IMR-90 (cell line): ENCODE data around the gene EPS15. TPM values are rescaled to one million over a fixed set of nuclear protein-coding genes. Genes with fewer than 3 reads are reported as not detected.

ENCODE experiments used
- ATAC-seq: fragments of 200-7000 bp; cut with Tn5 transposase; 2 replicates; pipeline ENCODE4 v1.9.1; 2020; ENCODE audit warnings: low read depth, mild to moderate bottlenecking, moderate library complexity
- BruUV-seq: library from RNA; stranded (reverse); fragments of 400-500 nt; replicated peaks from 2 replicates; lab custom pipeline; 2021; lab: Mats Ljungman, UMichigan
- CTCF ChIA-PET: fragments of 300-600 bp; formaldehyde crosslinking; extraction: SDS; loops from one replicate; lab custom pipeline; 2021; ENCODE audit warnings: antibody characterized with exemption; lab: Yijun Ruan, JAX
- POLR2A ChIA-PET: fragments of 300-600 bp; sonication (Branson Sonifier 250); formaldehyde crosslinking; loops from one replicate; lab custom pipeline; 2022; ENCODE audit warnings: antibody characterized with exemption; ENCODE audit not compliant: unreplicated experiment; lab: Charles Lee
- DNase-seq: peaks from one replicate; pipeline ENCODE4 v3.0.0; 2013
- H2AFZ ChIP-seq: replicated peaks from 2 replicates; pipeline ENCODE3; 2013; ENCODE audit warnings: low read length, mild to moderate bottlenecking; ENCODE audit not compliant: poor library complexity
- H2AK5ac ChIP-seq: 2 replicates; pipeline ENCODE4 v1.6.1; 2013; ENCODE audit warnings: low read depth, low read length, inconsistent platforms
- H2AK9ac ChIP-seq: replicated peaks from 2 replicates; pipeline ENCODE3; 2013; ENCODE audit warnings: mild to moderate bottlenecking, low read depth, low read length, moderate library complexity; ENCODE audit not compliant: poor library complexity
- H2BK120ac ChIP-seq: 2 replicates; pipeline ENCODE4 v1.6.1; 2013; ENCODE audit warnings: low read depth, low read length, inconsistent platforms
- H2BK15ac ChIP-seq: 3 replicates; pipeline ENCODE4 v1.6.1; 2013; ENCODE audit warnings: low read depth, low read length, inconsistent platforms
- H2BK20ac ChIP-seq: 2 replicates; pipeline ENCODE4 v1.6.1; 2013; ENCODE audit warnings: low read depth, mild to moderate bottlenecking, inconsistent platforms, low read length, moderate library complexity
- H2BK5ac ChIP-seq: 2 replicates; pipeline ENCODE4 v1.6.1; 2013; ENCODE audit warnings: mild to moderate bottlenecking, low read depth, low read length, inconsistent platforms; ENCODE audit not compliant: poor library complexity, severe bottlenecking
- H3K14ac ChIP-seq: replicated peaks from 2 replicates; pipeline ENCODE4 v1.6.1; 2013; ENCODE audit warnings: low read depth, low read length, inconsistent platforms
- H3K18ac ChIP-seq: 2 replicates; pipeline ENCODE4 v1.6.1; 2013; ENCODE audit warnings: low read depth, low read length, control low read depth
- H3K23ac ChIP-seq: 2 replicates; pipeline ENCODE4 v1.6.1; 2013; ENCODE audit warnings: low read depth, low read length, inconsistent platforms
- H3K27ac ChIP-seq: 2 replicates; pipeline ENCODE4 v1.5.1; 2013; ENCODE audit warnings: mild to moderate bottlenecking, control low read depth, low read length; ENCODE audit not compliant: insufficient read depth
- H3K27me3 ChIP-seq: 2 replicates; pipeline ENCODE4 v1.6.1; 2013; ENCODE audit warnings: low read length; ENCODE audit not compliant: control insufficient read depth, insufficient read depth
- H3K36me3 ChIP-seq: 2 replicates; pipeline ENCODE4 v1.6.1; 2013; ENCODE audit warnings: low read length, mixed read lengths; ENCODE audit not compliant: control insufficient read depth, insufficient read depth
- H3K4ac ChIP-seq: 2 replicates; pipeline ENCODE4 v1.6.1; 2013; ENCODE audit warnings: low read depth, low read length, inconsistent platforms
- H3K4me1 ChIP-seq: 2 replicates; pipeline ENCODE4 v1.6.1; 2013; ENCODE audit warnings: low read length, mixed read lengths; ENCODE audit not compliant: control insufficient read depth, insufficient read depth
- H3K4me2 ChIP-seq: 2 replicates; pipeline ENCODE4 v1.6.1; 2013; ENCODE audit warnings: low read depth, mild to moderate bottlenecking, control low read depth, low read length, moderate library complexity
- H3K4me3 ChIP-seq: 2 replicates; pipeline ENCODE4 v1.5.1; 2013; ENCODE audit warnings: low read depth, mild to moderate bottlenecking, control low read depth, low read length, moderate library complexity; ENCODE audit not compliant: insufficient read depth
- H3K56ac ChIP-seq: 2 replicates; pipeline ENCODE4 v1.6.1; 2013; ENCODE audit warnings: low read length, inconsistent platforms; ENCODE audit not compliant: insufficient read depth; ENCODE audit errors: extremely low read depth
- H3K79me1 ChIP-seq, 2 experiments: 2 replicates each; pipeline ENCODE4 v1.6.1; 2013; ENCODE audit warnings: low read length in 2 of 2, inconsistent platforms in 1 of 2, low read depth in 1 of 2
- H3K9ac ChIP-seq: 2 replicates; pipeline ENCODE4 v1.6.1; 2013; ENCODE audit warnings: low read depth, low read length, control low read depth
- H3K9me1 ChIP-seq: 2 replicates; pipeline ENCODE4 v1.6.1; 2013; ENCODE audit warnings: low read length, inconsistent platforms; ENCODE audit not compliant: insufficient read depth
- H3K9me3 ChIP-seq: 2 replicates; pipeline ENCODE4 v1.6.1; 2013; ENCODE audit warnings: low read length; ENCODE audit not compliant: control insufficient read depth, insufficient read depth
- H4K20me1 ChIP-seq: 2 replicates; pipeline ENCODE4 v1.6.1; 2013; ENCODE audit warnings: low read length, inconsistent platforms; ENCODE audit not compliant: insufficient read depth
- H4K5ac ChIP-seq: 2 replicates; pipeline ENCODE4 v1.6.1; 2013; ENCODE audit warnings: mild to moderate bottlenecking, low read depth, low read length, control low read depth
- H4K8ac ChIP-seq, 2 experiments: 2 replicates each; pipeline ENCODE4 v1.6.1; 2013; ENCODE audit warnings: low read depth in 2 of 2, low read length in 2 of 2, control low read depth in 1 of 2, inconsistent platforms in 1 of 2
- H4K91ac ChIP-seq: 2 replicates; pipeline ENCODE4 v1.6.1; 2013; ENCODE audit warnings: low read depth, low read length, inconsistent platforms; ENCODE audit not compliant: insufficient read depth
- BHLHE40 ChIP-seq: fragments of 150-350 bp; IDR thresholded peaks from 2 replicates; pipeline ENCODE4 v1.6.1; 2016; ENCODE audit warnings: mild to moderate bottlenecking, low read depth, low read length
- CEBPB ChIP-seq: IDR thresholded peaks from 2 replicates; pipeline ENCODE4 v1.6.1; 2012; ENCODE audit warnings: low read depth, low read length, improper control_type of control experiment
- CHD1 ChIP-seq: IDR thresholded peaks from 2 replicates; pipeline ENCODE4 v1.6.1; 2012; ENCODE audit warnings: low read depth, low read length, improper control_type of control experiment
- CTCF ChIP-seq: conservative IDR thresholded peaks from 2 replicates; pipeline ENCODE4 v1.5.1; 2012; ENCODE audit warnings: mild to moderate bottlenecking, low read depth, low read length, improper control_type of control experiment
- FOS ChIP-seq: fragments of 150-350 bp; IDR thresholded peaks from 2 replicates; pipeline ENCODE4 v1.6.1; 2016; ENCODE audit warnings: low read depth, low read length
- NFE2L2 ChIP-seq: fragments of 150-350 bp; IDR thresholded peaks from 2 replicates; pipeline ENCODE4 v1.6.1; 2016; ENCODE audit warnings: low read depth, mild to moderate bottlenecking, low read length
- POLR2A ChIP-seq: IDR thresholded peaks from 2 replicates; pipeline ENCODE4 v1.6.1; 2012; ENCODE audit warnings: mild to moderate bottlenecking, low read depth, low read length
- RAD21 ChIP-seq: IDR thresholded peaks from 2 replicates; pipeline ENCODE4 v1.6.1; 2012; ENCODE audit warnings: low read length, improper control_type of control experiment
- RCOR1 ChIP-seq: IDR thresholded peaks from 2 replicates; pipeline ENCODE4 v1.6.1; 2012; ENCODE audit warnings: mild to moderate bottlenecking, low read length, improper control_type of control experiment; ENCODE audit not compliant: insufficient replicate concordance
- SMC3 ChIP-seq: fragments of 150-350 bp; IDR thresholded peaks from 2 replicates; pipeline ENCODE4 v1.6.1; 2016; ENCODE audit warnings: low read depth, mild to moderate bottlenecking, antibody characterized with exemption, low read length, moderate library complexity
- USF2 ChIP-seq: fragments of 150-350 bp; IDR thresholded peaks from 2 replicates; pipeline ENCODE4 v1.6.1; 2017; ENCODE audit warnings: mild to moderate bottlenecking, antibody characterized with exemption, low read length, low read depth
- WGBS, 2 experiments: methylation state at CpG; one replicate each; pipeline versions ENCODE4 v1.1.5 to v1.1.7; 2013; ENCODE audit warnings: missing lambda C conversion rate in 2 of 2; ENCODE audit not compliant: insufficient read length in 1 of 2; ENCODE audit errors: extremely low coverage in 2 of 2; 5-methylcytosine and 5-hydroxymethylcytosine counted together
- dilution Hi-C: fragments of 300-500 bp; cut with HindIII; formaldehyde crosslinking; loops from one replicate; pipeline ENCODE4 v1.14.3; 2018; ENCODE audit warnings: low sequenced_read_pairs; ENCODE audit not compliant: unreplicated experiment
- in situ Hi-C: fragments of 300-500 bp; cut with MboI; formaldehyde crosslinking; loops from 3 replicates; pipeline ENCODE4 v1.14.3; 2019; ENCODE audit warnings: low sequenced_read_pairs, inconsistent platforms, mixed read lengths
- intact Hi-C: fragments of 100-400 bp; cut with micrococcal nuclease; formaldehyde crosslinking; loops from 2 replicates; pipeline ENCODE4 v1.10.0; 2022
- polyA plus RNA-seq, 3 experiments: library from polyadenylated mRNA; depleted of rRNA; stranded (reverse); fragments of >200 nt; gene quantifications; 2 replicates each; pipeline ENCODE4 v1.2.3, GENCODE V29; 2012; ENCODE audit warnings: low replicate concordance in 1 of 3
- total RNA-seq: library from RNA; depleted of rRNA; stranded (reverse); fragments of >200 nt; gene quantifications from 2 replicates; pipeline ENCODE4 v1.2.3, GENCODE V29; 2012

EPS15 gene
- total and polyA plus RNA-seq, 2 of the 4 experiments (the other 2 are of a cell fraction) = 17.6 to 38.0 TPM

- TF ChIP-seq CTCF (no peak), CEBPB (no peak)
Measured at GRCh38 chr1:51345300-51345687, 173.8 kb downstream of the EPS15 start (continued).

- dilution Hi-C loops = no loop called here
- intact Hi-C loops = no loop called here
- WGBS, 2 experiments = 11% methylated on average over 32 of the region's 60 CpGs; no CpG with 5 or more reads in 1 of the 2 experiments
- Histone ChIP-seq H2BK15ac (no peak overlapping the region), H4K8ac (no peak overlapping the region), H3K9me3 (no peaks in the 10 kb centered on the region), H2BK120ac (no peak overlapping the region), H3K23ac (no peak overlapping the region), H3K4ac (no peak overlapping the region), H3K56ac (no peak overlapping the region), H2BK20ac (no peak overlapping the region), H3K14ac (no peak overlapping the region), H3K9me1 (no peaks in the 10 kb centered on the region), H3K36me3 (no peaks in the 10 kb centered on the region), H3K27ac (no peak overlapping the region), H4K5ac (no peak overlapping the region), H3K18ac (no peak overlapping the region), H2AFZ (peak overlapping the region; percentile 74), H2BK5ac (no peak overlapping the region), H3K4me1 (no peaks in the 10 kb centered on the region; the same call in 1 of the 2 replicates), H3K4me2 (no peak overlapping the region), H4K91ac (no peak overlapping the region), H2AK5ac (no peak overlapping the region), H4K20me1 (no peaks in the 10 kb centered on the region), H2AK9ac (no peak overlapping the region), H3K79me1 (no peaks in the 10 kb centered on the region), H3K27me3 (peaks cover 41% of the 10 kb centered on the region), H3K4me3 (no peak overlapping the region), H3K9ac (no peak overlapping the region)
- DNase-seq (no peak), ATAC-seq (no peak; the same call in 1 of the 2 replicates)
- in situ Hi-C loops = no loop called here
- ChIA-PET CTCF (no interaction called here), POLR2A (no interaction called here)
- BruUV-seq = no TSS peak
- TF ChIP-seq CTCF (no peak), RCOR1 (no peak), SMC3 (no peak), CHD1 (no peak), USF2 (no peak), POLR2A (no peak), RAD21 (no peak), BHLHE40 (no peak), NFE2L2 (no peak), FOS (no peak)
Measured at GRCh38 chr1:51344602-51345299, 174.3 kb downstream of the EPS15 start.
